Measurements from ENCODE around the gene LRP5. TPM values are rescaled to one million over a fixed set of nuclear protein-coding genes. Genes with fewer than 3 reads are reported as not detected.

The LRP5 gene
- total and polyA plus RNA-seq, 12 donors = 10.7 to 277 (median 75.8) TPM

DNA sequence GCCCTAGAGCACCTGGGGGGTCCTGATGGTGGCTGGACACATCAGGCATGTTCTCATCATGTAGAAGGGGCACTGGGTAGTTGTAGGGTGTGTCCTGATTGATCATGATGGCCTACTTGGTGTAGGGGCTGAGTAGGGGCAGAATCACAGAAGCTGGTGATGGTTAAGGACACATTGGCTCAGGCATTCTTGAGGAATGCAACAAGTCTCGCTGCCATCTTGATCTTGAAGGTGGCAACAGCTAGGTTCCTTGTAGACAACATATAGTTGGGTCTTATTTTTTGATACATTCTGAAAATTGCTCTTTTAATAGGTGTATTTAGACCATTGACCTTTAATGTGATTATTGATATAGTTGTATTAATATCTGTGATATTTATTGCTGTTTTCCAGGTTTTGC, 176.2 kb downstream of the LRP5 start:
- Histone ChIP-seq H3K4me1 (replicated peaks in 1 of 2) (peaks cover 13 to 17% of the 10 kb centered on the region in 2 donors), H3K4me3 (no peak overlapping the region), H3K36me3 (replicated peaks in 1 of 2) (no peaks in the 10 kb centered on the region), H3K27ac (no peak overlapping the region), H3K27me3 (no peaks in the 10 kb centered on the region), H3K9me3 (replicated peaks in 1 of 3) (no peaks in the 10 kb centered on the region)
- no peak for TF ChIP-seq POLR2A (IDR thresholded peaks at IDR 0.05)
- no peak for TF ChIP-seq CTCF (IDR thresholded peaks at IDR 0.05)
- DNase-seq = no peak
- intact Hi-C loops (cut with DNase I) = loop anchor here in 1 of 2 donors (5.0 kb wide), 1 partner anchor 34 kb away; no protein-coding TSS in a partner anchor
- 88 to 100% (median 99%) methylated on average over 1 of the region's 1 CpG for WGBS, 4 donors

DNA sequence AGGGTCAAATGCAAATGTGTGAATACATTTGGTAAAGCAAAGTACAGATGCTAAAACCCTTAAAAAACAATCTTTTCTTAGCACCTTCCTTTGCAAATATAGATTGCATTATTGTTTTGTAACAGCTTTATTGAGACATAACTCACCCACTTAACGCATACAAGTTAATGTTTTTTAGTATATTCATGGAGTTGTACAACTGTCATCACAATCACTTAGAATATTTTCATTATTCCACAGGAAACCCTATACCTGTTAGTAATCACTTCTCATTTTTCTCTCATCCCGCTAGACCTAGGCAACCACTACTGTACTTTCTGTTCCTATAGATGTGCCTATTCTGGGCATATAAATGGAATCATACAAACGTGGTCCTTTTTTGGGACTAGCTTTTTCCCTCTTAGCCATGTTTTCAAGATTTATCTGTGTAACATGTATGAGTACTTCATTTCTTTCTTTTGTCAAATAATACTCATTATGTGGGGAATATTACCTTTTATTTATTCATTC, 182.9 kb downstream of the LRP5 start:
- TF ChIP-seq CTCF (IDR thresholded peaks at IDR 0.05) (no peak), POLR2A (IDR thresholded peaks at IDR 0.05) (no peak)
- DNase-seq = no peak
- 62 to 75% (median 66%) methylated on average over 3 of the region's 3 CpGs for WGBS, 4 donors
- intact Hi-C loops (cut with DNase I) = no loop called here
- H3K9me3 ChIP-seq (replicated peaks in 1 of 3) = no peaks in the 10 kb centered on the region
- no peaks in the 10 kb centered on the region for H3K36me3 ChIP-seq (replicated peaks in 1 of 2)
- peaks cover 25 to 43% of the 10 kb centered on the region in 2 donors for H3K4me1 ChIP-seq (replicated peaks in 1 of 2)
- no peak overlapping the region for H3K27ac ChIP-seq
- no peaks in the 10 kb centered on the region for H3K27me3 ChIP-seq
- no peak overlapping the region for H3K4me3 ChIP-seq

DNA sequence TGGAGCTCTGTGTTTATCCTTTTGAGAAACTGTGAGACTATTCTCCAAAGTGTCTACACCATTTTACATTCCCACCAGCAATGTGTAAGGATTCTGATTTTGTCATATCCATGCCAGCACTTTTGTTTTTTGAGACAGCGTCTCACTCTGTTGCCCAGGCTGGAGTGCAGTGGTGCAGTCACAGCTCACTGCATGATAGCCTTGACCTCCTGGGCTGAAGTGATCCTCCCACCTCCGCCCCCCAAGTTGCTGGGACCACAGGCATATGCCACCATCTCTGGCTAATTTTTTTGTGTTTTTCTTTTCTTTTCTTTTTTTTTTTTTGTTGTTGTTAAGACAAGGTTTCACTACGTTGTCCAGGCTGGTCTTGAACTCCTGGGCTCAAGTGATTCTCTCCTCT, 183.5 kb downstream of the LRP5 start:
- TF ChIP-seq POLR2A (IDR thresholded peaks at IDR 0.05) = no peak
- TF ChIP-seq CTCF (IDR thresholded peaks at IDR 0.05) = no peak
- WGBS, 4 donors = 71 to 77% (median 73%) methylated on average over 3 of the region's 3 CpGs

GRCh38 chr11:68497761-68498160, 185.4 kb downstream of the LRP5 start:
- TF ChIP-seq POLR2A (IDR thresholded peaks at IDR 0.05) (no peak), CTCF (IDR thresholded peaks at IDR 0.05) (no peak)
- intact Hi-C loops (cut with DNase I) = no loop called here
- no peak overlapping the region for H3K4me3 ChIP-seq
- peak overlapping the region in 1 of 5 donors; percentile 45 for H3K27ac ChIP-seq
- no peaks in the 10 kb centered on the region for H3K27me3 ChIP-seq
- H3K9me3 ChIP-seq (replicated peaks in 1 of 3) = no peaks in the 10 kb centered on the region
- H3K4me1 ChIP-seq (replicated peaks in 1 of 2) = peaks cover 25 to 54% of the 10 kb centered on the region in 2 donors
- no peaks in the 10 kb centered on the region for H3K36me3 ChIP-seq (replicated peaks in 1 of 2)
- no peak for DNase-seq
- 35 to 43% (median 41%) methylated on average over 2 of the region's 2 CpGs for WGBS, 4 donors

More for the DNA sequence above, 183.5 kb downstream of the LRP5 start:
- no peaks in the 10 kb centered on the region for H3K36me3 ChIP-seq (replicated peaks in 1 of 2)
- intact Hi-C loops (cut with DNase I) = no loop called here
- H3K4me3 ChIP-seq = no peak overlapping the region
- DNase-seq = no peak
- no peaks in the 10 kb centered on the region for H3K9me3 ChIP-seq (replicated peaks in 1 of 3)
- H3K4me1 ChIP-seq (replicated peaks in 1 of 2) = peaks cover 25 to 49% of the 10 kb centered on the region in 2 donors
- H3K27me3 ChIP-seq = no peaks in the 10 kb centered on the region
- no peak overlapping the region for H3K27ac ChIP-seq

Measured in adrenal gland (tissue), 12 donors.